ENCODE data around the gene APLP2.
"Not testable (repeated sequence)": the region's sequence is repeated elsewhere in the genome, so short reads cannot be mapped to it uniquely, and the experiment has no call there.

Gene APLP2

GRCh38 chr11:130151196-130151595, 81.5 kb downstream of the APLP2 start:
- no peak for DNase-seq

DNA sequence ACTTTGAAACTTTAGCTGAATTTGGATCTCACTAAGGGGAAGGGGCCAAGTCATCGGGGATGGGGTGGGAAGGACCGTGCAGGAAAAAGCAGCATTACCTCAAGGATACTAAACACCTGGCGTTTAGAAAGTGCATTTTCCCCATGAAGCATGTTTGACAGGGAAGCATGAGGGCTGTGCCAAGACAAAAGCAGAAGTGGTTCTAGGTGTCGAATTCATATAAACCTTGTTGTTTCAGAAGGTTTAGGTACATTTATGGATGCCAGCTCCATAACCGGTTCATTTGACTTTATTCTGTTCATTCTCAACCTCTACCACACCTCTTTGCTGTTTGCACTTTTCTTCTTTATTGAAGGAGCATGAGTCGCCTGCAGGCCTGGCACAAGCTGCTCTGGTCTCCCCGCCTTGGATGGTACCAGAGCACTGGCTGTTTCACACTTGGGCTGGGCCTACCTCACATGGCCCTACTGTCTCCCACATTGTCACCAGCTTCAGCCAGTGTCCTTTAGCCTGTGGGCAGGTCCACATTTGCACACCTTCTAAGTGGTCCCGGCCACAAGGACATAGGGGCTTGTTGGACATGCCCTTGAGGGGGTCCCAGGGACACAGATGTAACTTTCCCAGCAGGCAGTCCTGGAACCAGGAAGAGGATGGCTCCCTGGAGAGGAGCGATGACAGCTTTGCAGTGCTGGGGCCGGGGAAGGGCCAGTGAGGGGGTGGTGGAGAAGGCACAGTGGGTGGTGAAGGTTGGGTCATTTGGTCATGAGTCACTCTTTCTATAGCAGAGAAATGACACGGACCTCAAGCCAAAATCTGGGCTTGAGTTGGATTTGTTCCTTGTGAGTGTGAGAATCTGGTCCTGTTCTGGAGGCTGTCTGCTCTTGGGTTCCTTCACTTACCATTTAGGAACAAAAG, 86.7 kb downstream of the APLP2 start:
- DNase-seq: no peak

DNA sequence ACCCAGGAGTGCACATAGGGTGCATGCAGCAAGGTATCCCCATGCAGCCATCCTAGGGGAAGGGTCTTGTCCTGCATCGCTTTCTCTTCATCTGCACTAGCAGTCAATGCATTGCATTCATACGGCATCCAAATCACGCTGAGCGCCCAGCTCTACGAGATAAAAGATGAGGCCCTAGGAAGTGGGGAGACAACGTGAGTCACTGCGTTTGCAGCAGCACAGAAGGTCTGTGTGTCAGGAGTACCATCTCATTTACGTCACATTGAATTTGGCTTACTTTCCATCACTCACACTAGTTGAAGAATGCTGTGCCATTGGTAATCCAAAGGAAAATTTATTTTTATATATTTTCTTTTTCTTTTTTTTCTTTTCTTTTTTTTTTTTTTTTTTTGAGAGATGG, 87.4 kb downstream of the APLP2 start:
- DNase-seq: no peak

DNA sequence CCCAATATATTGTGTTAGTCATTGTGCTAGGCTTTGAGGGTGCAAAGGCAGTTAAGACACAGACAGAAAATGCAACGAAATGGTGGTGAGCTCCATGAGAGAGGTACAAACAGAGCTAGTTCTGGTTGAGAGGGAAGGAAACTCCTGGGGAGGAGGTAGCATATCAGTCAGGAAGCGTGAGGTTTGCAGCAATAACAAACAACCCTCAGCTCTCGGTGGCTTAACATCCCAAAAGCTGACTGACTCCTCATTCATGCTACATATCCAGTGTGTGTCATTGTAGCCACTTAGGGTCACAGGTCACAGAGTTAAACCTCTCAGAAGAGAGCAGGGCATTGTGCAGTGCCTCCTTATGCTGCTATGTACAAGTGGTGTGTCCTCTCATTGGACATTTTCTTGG, 88.1 kb downstream of the APLP2 start:
- DNase-seq: no peak

DNA sequence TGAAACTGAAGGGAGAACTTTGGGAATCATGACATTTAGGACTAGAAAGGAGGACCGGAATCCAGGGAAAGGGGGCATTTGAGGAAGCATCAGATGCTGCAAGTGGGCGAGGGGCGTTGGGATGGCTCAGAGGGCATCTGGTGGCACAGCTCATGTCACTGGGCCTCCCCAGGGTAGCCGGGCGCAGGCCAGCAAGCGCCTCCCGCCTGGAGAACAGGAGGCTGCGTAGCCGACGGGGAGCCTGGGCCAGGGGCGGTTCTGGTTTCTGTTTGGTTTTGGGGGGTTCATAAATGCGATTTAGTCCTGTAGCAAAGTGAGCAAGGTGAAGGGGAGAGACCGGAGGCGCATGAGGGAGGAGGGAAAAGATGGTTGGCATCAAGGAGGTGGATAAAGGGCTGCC, 89.4 kb downstream of the APLP2 start:
- DNase-seq: no peak

- no peak for DNase-seq
Observed at GRCh38 chr11:130159657-130160497, 90.2 kb downstream of the APLP2 start, which contains the start of gene ST14. TSS of gene ST14 (plus strand) at chr11:130159782. CDS start at chr11:130159980, 198 bp downstream.

- DNase-seq: no peak
Observed at GRCh38 chr11:130160498-130161155, 90.9 kb downstream of the APLP2 start.

DNA sequence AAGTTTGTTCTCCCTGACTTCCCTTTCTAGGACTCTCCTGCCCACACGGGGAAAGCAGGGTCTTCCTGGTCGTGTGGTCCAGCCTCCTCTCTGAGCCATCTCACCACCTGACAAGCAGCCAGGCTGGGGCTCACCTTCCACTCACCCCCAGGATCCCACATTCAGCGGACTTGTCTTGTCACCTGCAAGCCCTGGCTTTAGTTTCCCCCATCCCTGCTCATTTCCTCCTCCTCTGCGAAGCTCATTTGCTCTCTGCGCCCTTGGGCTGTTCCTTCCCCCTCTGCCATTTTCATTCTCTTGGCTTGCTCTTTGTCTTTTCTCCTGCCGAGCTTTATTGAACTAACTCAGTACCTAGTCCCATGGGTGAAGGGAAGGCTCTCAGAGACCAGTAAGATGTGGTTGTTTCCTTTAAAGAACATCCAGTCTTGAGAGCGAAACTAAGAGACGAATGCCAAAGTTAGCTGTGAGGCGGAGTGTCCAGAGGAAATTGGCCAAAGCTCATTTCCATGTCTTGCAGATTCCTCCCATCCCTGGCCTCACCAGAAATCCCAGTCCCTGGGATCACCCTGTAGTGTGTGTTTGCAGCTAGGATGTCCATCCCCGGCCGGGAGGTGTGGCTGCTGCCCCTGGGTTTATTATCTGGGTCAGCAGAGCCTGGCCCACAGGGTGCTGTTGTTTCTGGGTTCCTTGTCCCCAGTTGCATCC, 91.9 kb downstream of the APLP2 start:
- DNase-seq: no peak

GRCh38 chr11:130162733-130163132, 93.0 kb downstream of the APLP2 start:
- DNase-seq: no peak

GRCh38 chr11:130163346-130164220, 93.9 kb downstream of the APLP2 start:
- DNase-seq: peak; percentile 85

GRCh38 chr11:130164221-130164570, 94.5 kb downstream of the APLP2 start:
- no peak for DNase-seq

GRCh38 chr11:130165601-130166456, 96.1 kb downstream of the APLP2 start:
- DNase-seq: no peak

DNA sequence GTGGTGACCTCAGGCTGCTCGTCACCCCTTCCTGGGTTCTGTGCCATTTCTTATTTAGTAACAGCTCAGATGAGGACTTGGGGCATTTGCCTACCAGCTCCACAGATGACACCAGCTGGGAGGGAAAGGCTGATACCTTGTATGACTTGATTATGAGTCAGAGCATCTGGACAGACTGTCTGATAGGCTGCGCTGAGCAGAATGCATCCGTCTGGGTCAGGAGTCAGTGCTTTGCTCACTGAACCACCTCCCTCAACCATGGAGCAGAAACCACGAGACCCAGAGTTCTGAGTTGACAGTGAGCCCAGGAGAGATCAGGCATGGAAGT, 96.7 kb downstream of the APLP2 start:
- DNase-seq: peak; percentile 24

- no peak for DNase-seq
Observed at GRCh38 chr11:130167146-130167545, 97.5 kb downstream of the APLP2 start.

DNA sequence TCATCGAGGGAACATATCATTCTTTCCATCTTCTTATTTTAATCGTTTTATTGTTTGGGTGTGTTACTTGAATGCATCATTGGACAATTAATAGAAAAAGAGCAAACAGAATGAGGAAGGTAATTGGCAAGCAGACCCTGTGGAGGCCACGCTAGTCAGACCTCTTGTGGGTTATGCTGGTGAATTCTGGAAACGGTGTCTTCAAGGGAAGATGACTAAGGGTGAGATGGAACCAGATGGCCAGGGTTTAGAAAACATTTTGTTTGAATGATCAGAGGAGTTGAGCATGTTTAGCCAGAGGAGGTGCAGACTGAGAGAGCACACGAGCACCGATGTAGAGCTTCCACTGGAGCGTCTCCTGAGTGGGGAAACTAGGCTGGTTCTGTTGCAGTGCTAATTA, 98.4 kb downstream of the APLP2 start:
- no peak for DNase-seq

- DNase-seq: no peak
Observed at GRCh38 chr11:130170345-130170744, 100.7 kb downstream of the APLP2 start.

DNA sequence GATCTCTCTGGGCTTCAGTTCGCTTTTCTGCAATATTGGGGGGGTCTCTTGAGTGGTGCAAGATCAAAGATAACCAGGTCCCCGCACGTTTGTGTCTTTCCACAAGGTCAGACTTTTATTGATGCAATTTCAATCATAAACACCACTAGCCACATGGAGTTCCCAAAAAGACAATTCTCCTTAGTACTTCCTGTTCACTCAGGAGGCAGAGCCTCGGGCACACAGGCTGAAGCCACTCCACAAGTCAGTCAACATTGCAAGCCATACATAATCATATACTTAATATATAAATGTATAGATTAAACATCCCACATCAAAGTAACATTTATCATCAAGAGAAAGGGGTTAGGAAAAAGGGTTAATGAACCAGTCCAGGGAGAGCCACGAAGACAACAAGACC, 101.8 kb downstream of the APLP2 start:
- DNase-seq: no peak

GRCh38 chr11:130172001-130172400, 102.3 kb downstream of the APLP2 start:
- not testable (repeated sequence) for DNase-seq

DNA sequence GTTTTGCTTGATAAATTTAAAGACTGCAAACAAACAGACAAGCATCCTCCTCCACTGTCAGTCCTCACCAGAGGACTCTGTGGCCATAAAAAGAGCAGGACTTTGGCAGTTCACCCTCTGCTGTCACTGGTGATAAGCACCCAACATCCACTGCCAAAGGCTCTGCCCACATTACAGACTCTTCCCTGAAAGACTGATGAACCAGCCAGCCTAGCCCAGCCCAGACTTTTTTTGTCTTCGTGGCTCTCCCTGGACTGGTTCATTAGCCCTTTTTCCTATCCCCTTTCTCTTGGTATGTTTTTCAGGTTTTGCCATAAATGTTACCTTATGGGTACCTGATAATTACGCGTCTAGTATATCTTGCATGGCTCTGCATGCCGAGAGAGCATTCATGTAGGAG, 104.9 kb downstream of the APLP2 start:
- no peak for DNase-seq

GRCh38 chr11:130175898-130176297, 106.2 kb downstream of the APLP2 start:
- DNase-seq: no peak

GRCh38 chr11:130177782-130178181, 108.1 kb downstream of the APLP2 start:
- no peak for DNase-seq

Data from SHP77 treated with DMSO at 0.1 percent for 48 hours (cell line).